GM12878 (cell line): ENCODE data around the gene ATP1A1. TPM values are rescaled to one million over a fixed set of nuclear protein-coding genes. Genes with fewer than 3 reads are reported as not detected.

Experiments used
- ATAC-seq: fragments of 200-7000 bp; cut with Tn5 transposase; 3 replicates; pipeline ENCODE4 v1.9.1; 2020; ENCODE audit warnings: mild to moderate bottlenecking, moderate library complexity
- BruUV-seq: library from RNA; stranded (reverse); fragments of 400-500 nt; replicated peaks from 2 replicates; lab custom pipeline; 2021; lab: Mats Ljungman, UMichigan
- CTCF ChIA-PET: fragments of 300-600 bp; sonication (Branson Sonifier 250); formaldehyde crosslinking; extraction: SDS; loops from one replicate; lab custom pipeline; 2021; ENCODE audit warnings: inconsistent platforms; lab: Yijun Ruan, JAX
- POLR2A ChIA-PET: fragments of 350-600 bp; formaldehyde crosslinking; extraction: SDS; loops from one replicate; lab custom pipeline; 2021; ENCODE audit warnings: inconsistent platforms; lab: Charles Lee
- RAD21 ChIA-PET: fragments of 300-600 bp; sonication (Branson Sonifier 250); formaldehyde crosslinking; loops from one replicate; lab custom pipeline; 2023; ENCODE audit warnings: antibody characterized with exemption; ENCODE audit not compliant: unreplicated experiment; lab: Charles Lee
- SMC1A ChIA-PET: fragments of 300-600 bp; sonication (Branson Sonifier 250); formaldehyde crosslinking; loops from one replicate; lab custom pipeline; 2023; ENCODE audit not compliant: unreplicated experiment, uncharacterized antibody; lab: Charles Lee
- DNase-seq: peaks from one replicate; pipeline ENCODE4 v3.0.0-alpha.2; 2011; ENCODE audit warnings: low read depth, low spot score
- FAIRE-seq: peaks from 3 replicates; lab custom pipeline; 2011; peaks lifted over from hg19 to GRCh38; lab: Jason Lieb, UNC
- H2AFZ ChIP-seq: 2 replicates; pipeline ENCODE4 v1.6.0; 2011; ENCODE audit warnings: low read depth, low read length, control low read depth; ENCODE audit not compliant: control insufficient read depth
- H3K27ac ChIP-seq: 2 replicates; pipeline ENCODE4 v1.5.1; 2011; ENCODE audit warnings: control low read depth; ENCODE audit not compliant: control insufficient read depth, insufficient read depth
- H3K27me3 ChIP-seq, 2 experiments: replicated peaks in 1 of 2; 2 replicates each; pipeline versions ENCODE4 v1.6.0 to v1.6.1; 2011; ENCODE audit warnings: low read length in 1 of 2; ENCODE audit not compliant: control insufficient read depth in 2 of 2, insufficient read depth in 2 of 2
- H3K36me3 ChIP-seq, 2 experiments: 2 replicates each; pipeline ENCODE4 v1.5.1; 2011; ENCODE audit warnings: low read length in 1 of 2; ENCODE audit not compliant: control insufficient read depth in 2 of 2, insufficient read depth in 2 of 2
- H3K4me1 ChIP-seq: 2 replicates; pipeline ENCODE4 v1.6.1; 2011; ENCODE audit warnings: mild to moderate bottlenecking, low read length, moderate library complexity, mixed read lengths; ENCODE audit not compliant: control insufficient read depth, insufficient read depth
- H3K4me2 ChIP-seq: 2 replicates; pipeline ENCODE4 v1.6.0; 2011; ENCODE audit warnings: control low read depth; ENCODE audit not compliant: control insufficient read depth, insufficient read depth
- H3K4me3 ChIP-seq: fragments of 200-600 bp; sonication (generic); 2 replicates; pipeline ENCODE4 v1.5.1; 2016
- H3K79me2 ChIP-seq: 2 replicates; pipeline ENCODE4 v1.6.0; 2011; ENCODE audit warnings: low read length; ENCODE audit not compliant: control insufficient read depth, insufficient read depth
- H3K9ac ChIP-seq: 2 replicates; pipeline ENCODE4 v1.8.0; 2011; ENCODE audit warnings: low read length, control low read depth, mixed read lengths; ENCODE audit not compliant: control insufficient read depth, insufficient read depth
- H3K9me3 ChIP-seq: replicated peaks from 3 replicates; pipeline ENCODE4 v1.5.1; 2011; ENCODE audit warnings: mild to moderate bottlenecking, low read length; ENCODE audit not compliant: control insufficient read depth, insufficient read depth
- H4K20me1 ChIP-seq: 2 replicates; pipeline ENCODE4 v1.6.0; 2011; ENCODE audit not compliant: control insufficient read depth, insufficient read depth
- BMI1 ChIP-seq: fragments of 450-650 bp; IDR thresholded peaks from 2 replicates; pipeline ENCODE4 v1.6.1; 2016; ENCODE audit warnings: mild to moderate bottlenecking, moderate library complexity, borderline replicate concordance
- ESRRA ChIP-seq: IDR thresholded peaks from 2 replicates; pipeline ENCODE4 v1.6.1; 2012; ENCODE audit warnings: mild to moderate bottlenecking, low read length, improper control_type of control experiment
- FOXM1 ChIP-seq: IDR thresholded peaks from 2 replicates; pipeline ENCODE4 v1.6.1; 2012; ENCODE audit warnings: low read depth, mild to moderate bottlenecking, inconsistent platforms, low read length, moderate library complexity
- GATAD2B ChIP-seq: fragments of 450-650 bp; conservative IDR thresholded peaks from 2 replicates; pipeline ENCODE4 v1.6.1; 2017; ENCODE audit warnings: low read depth, mild to moderate bottlenecking, moderate library complexity
- MTA3 ChIP-seq: IDR thresholded peaks from 2 replicates; pipeline ENCODE4 v1.6.1; 2012; ENCODE audit warnings: low read length, inconsistent platforms, borderline replicate concordance
- MYB ChIP-seq: fragments of 150-350 bp; IDR thresholded peaks from 2 replicates; pipeline ENCODE4 v1.6.1; 2014; ENCODE audit warnings: mild to moderate bottlenecking, low read depth, low read length, borderline replicate concordance
- NRF1 ChIP-seq: conservative IDR thresholded peaks from 2 replicates; pipeline ENCODE4 v1.6.1; 2011; ENCODE audit warnings: mild to moderate bottlenecking, low read depth, low read length, improper control_type of control experiment
- PKNOX1 ChIP-seq: fragments of 450-650 bp; IDR thresholded peaks from 2 replicates; pipeline ENCODE4 v1.6.1; 2016; ENCODE audit warnings: mild to moderate bottlenecking
- SIX5 ChIP-seq: IDR thresholded peaks from 2 replicates; pipeline ENCODE4 v1.6.1; 2011; ENCODE audit warnings: mild to moderate bottlenecking, low read depth, low read length, moderate library complexity; ENCODE audit not compliant: severe bottlenecking
- TAF1 ChIP-seq: IDR thresholded peaks from 2 replicates; pipeline ENCODE4 v1.6.1; 2011; ENCODE audit warnings: mild to moderate bottlenecking, low read depth, low read length, borderline replicate concordance
- ZBED1 ChIP-seq: IDR thresholded peaks from 2 replicates; pipeline ENCODE4 v1.6.1; 2016; ENCODE audit warnings: borderline replicate concordance
- ZNF207 ChIP-seq: fragments of 450-650 bp; IDR thresholded peaks from 2 replicates; pipeline ENCODE4 v1.6.1; 2014; ENCODE audit warnings: antibody characterized with exemption, mild to moderate bottlenecking, borderline replicate concordance
- ZNF592 ChIP-seq: fragments of 450-650 bp; IDR thresholded peaks from 2 replicates; pipeline ENCODE4 v1.6.1; 2017; ENCODE audit warnings: mild to moderate bottlenecking, moderate library complexity
- WGBS: methylation state at CpG from one replicate; pipeline ENCODE4 v1.1.6; 2016; ENCODE audit warnings: low lambda C conversion rate; ENCODE audit not compliant: insufficient replicate concordance, insufficient coverage; ENCODE audit errors: missing lambda C conversion rate; 5-methylcytosine and 5-hydroxymethylcytosine counted together
- in situ Hi-C: fragments of 300-500 bp; cut with MboI; formaldehyde crosslinking; loops from 9 replicates; pipeline ENCODE4 v1.14.3; 2018; ENCODE audit warnings: mixed read lengths
- intact Hi-C: fragments of 100-400 bp; cut with micrococcal nuclease; formaldehyde crosslinking; loops from one replicate; pipeline ENCODE4 v1.14.2; 2022; ENCODE audit not compliant: unreplicated experiment
- polyA plus RNA-seq, 11 experiments: library from polyadenylated mRNA; depleted of rRNA in 4 of 11; unstranded in 6 of 11; stranded (reverse) in 5 of 11; fragments of >200 nt; fragmentation: Nextera tagmentation in 4 of 11; fragmentation: Illumina TruSeq in 1 of 11; extraction: Ambion mirVana in 4 of 11; extraction: Trizol in 1 of 11; gene quantifications; 1 replicate in 1 of 11; 2 replicates in 10 of 11; pipeline versions ENCODE4 v1.2.1 to v1.2.3, GENCODE V29; 2011 to 2016; ENCODE audit warnings: inconsistent platforms in 2 of 11, missing spikeins in 2 of 11, low read depth in 1 of 11
- total RNA-seq, 4 experiments: library from RNA; depleted of rRNA in 3 of 4; stranded (reverse); fragments of >200 nt in 3 of 4; fragmentation: Illumina TruSeq in 1 of 4; extraction: Trizol in 1 of 4; gene quantifications; 2 replicates each; pipeline versions ENCODE4 v1.2.1 to v1.2.3, GENCODE V29; 2013 to 2021

ATP1A1 gene
- total and polyA plus RNA-seq, 10 of the 15 experiments (the other 5 are each of a cell fraction or from before 2014, with no cell fraction given), result 113 to 566 (median 313) TPM

GRCh38 chr1:116397728-116398127 lies 24.7 kb downstream of the ATP1A1 start:
- Histone ChIP-seq H3K4me2 (no peak overlapping the region), H3K9ac (no peak overlapping the region), H3K4me3 (no peak overlapping the region), H3K27me3 (no peaks in the 10 kb centered on the region), H2AFZ (no peak overlapping the region), H4K20me1 (no peaks in the 10 kb centered on the region; the same call in 1 of the 2 replicates), H3K9me3 (no peaks in the 10 kb centered on the region), H3K79me2 (no peaks in the 10 kb centered on the region), H3K36me3 (peaks cover 47 to 76% of the 10 kb centered on the region in 2 experiments), H3K4me1 (no peaks in the 10 kb centered on the region), H3K27ac (no peak overlapping the region)
- BruUV-seq, result no TSS peak
- CTCF ChIA-PET, result interaction anchor here (1.1 to 1.6 kb wide), 3 partner anchors 7 to 102 kb away, joined by 3 to 4 read pairs (median 4); no protein-coding TSS in a partner anchor
- TF ChIP-seq SIX5, result no peak
- TF ChIP-seq ESRRA, result no peak
- TF ChIP-seq TAF1, result no peak
- no peak for TF ChIP-seq MYB
- no peak for TF ChIP-seq MTA3
- no peak for TF ChIP-seq PKNOX1
- TF ChIP-seq FOXM1, result no peak
- TF ChIP-seq ZNF207, result no peak
- no peak for TF ChIP-seq ZNF592
- no peak for TF ChIP-seq NRF1
- no peak for TF ChIP-seq BMI1
- no peak for TF ChIP-seq ZBED1
- no peak for TF ChIP-seq GATAD2B
- POLR2A ChIA-PET, result no interaction called here
- ATAC-seq (no peak), DNase-seq (no peak), FAIRE-seq (no peak)
- 98% methylated on average over 5 of the region's 5 CpGs for WGBS
- intact Hi-C loops (no loop called here), in situ Hi-C loops (no loop called here)
- SMC1A ChIA-PET, result interaction anchor here (0.9 to 1.9 kb wide), 3 partner anchors 11 to 87 kb away, joined by 3 to 6 read pairs (median 3); no protein-coding TSS in a partner anchor
- RAD21 ChIA-PET, result no interaction called here
